ENCODE measurements around the gene CASP3. TPM values are rescaled to one million over a fixed set of nuclear protein-coding genes. Genes with fewer than 3 reads are reported as not detected.
A peak's percentile ranks its signal among the peaks of the same experiment; 100 is the strongest.

CASP3 gene
- polyA plus RNA-seq, 1 of the 3 experiments (the other 2 are of a cell fraction) = 15.5 TPM

DNA sequence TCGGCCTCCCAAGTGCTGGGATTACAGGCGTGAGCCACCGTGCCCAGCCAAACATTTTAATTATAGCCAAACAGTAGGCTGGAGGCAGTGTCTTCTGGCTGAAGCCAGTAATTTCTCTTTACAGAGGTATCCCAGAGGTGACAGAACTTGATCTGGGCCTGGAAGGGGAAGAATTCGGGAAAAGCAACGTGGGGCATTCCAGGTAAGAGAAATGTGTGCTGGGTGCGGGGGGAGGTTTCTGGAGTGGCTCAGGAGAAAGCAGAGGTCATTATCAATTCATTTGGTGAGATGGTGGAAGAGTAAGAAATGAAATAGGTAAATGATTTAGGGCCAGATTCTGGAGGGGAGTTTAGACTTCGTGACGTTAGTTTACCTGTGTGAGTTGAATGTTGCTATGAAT is 2.7 kb upstream of the CASP3 start:
- H3F3A ChIP-seq (replicated peaks; ENCODE audit: insufficient read depth) = no peaks in the 10 kb centered on the region
- H3K4me2 ChIP-seq = no peak overlapping the region
- TF ChIP-seq, protein P1, sequence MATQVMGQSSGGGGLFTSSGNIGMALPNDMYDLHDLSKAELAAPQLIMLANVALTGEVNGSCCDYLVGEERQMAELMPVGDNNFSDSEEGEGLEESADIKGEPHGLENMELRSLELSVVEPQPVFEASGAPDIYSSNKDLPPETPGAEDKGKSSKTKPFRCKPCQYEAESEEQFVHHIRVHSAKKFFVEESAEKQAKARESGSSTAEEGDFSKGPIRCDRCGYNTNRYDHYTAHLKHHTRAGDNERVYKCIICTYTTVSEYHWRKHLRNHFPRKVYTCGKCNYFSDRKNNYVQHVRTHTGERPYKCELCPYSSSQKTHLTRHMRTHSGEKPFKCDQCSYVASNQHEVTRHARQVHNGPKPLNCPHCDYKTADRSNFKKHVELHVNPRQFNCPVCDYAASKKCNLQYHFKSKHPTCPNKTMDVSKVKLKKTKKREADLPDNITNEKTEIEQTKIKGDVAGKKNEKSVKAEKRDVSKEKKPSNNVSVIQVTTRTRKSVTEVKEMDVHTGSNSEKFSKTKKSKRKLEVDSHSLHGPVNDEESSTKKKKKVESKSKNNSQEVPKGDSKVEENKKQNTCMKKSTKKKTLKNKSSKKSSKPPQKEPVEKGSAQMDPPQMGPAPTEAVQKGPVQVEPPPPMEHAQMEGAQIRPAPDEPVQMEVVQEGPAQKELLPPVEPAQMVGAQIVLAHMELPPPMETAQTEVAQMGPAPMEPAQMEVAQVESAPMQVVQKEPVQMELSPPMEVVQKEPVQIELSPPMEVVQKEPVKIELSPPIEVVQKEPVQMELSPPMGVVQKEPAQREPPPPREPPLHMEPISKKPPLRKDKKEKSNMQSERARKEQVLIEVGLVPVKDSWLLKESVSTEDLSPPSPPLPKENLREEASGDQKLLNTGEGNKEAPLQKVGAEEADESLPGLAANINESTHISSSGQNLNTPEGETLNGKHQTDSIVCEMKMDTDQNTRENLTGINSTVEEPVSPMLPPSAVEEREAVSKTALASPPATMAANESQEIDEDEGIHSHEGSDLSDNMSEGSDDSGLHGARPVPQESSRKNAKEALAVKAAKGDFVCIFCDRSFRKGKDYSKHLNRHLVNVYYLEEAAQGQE (IDR thresholded peaks at IDR 0.05; ENCODE audit: low read depth, low read length) = no peak
- no peak for TF ChIP-seq RFX5 (IDR thresholded peaks at IDR 0.05; ENCODE audit: low read length)
- H3K36me3 ChIP-seq (replicated peaks in 1 of 2; ENCODE audit: control insufficient read depth in 1 of 2, insufficient read depth in 2 of 2, low read length in 1 of 2) = no peaks in the 10 kb centered on the region
- CTCF ChIA-PET = no interaction called here
- no peaks in the 10 kb centered on the region for H3K9me3 ChIP-seq
- POLR2A ChIA-PET = no interaction called here
- H4K20me1 ChIP-seq (ENCODE audit: insufficient read depth) = peaks cover 14% of the 10 kb centered on the region; the same call in 1 of the 2 replicates
- H3K4me1 ChIP-seq (ENCODE audit: control insufficient read depth in 1 of 2, insufficient read depth in 2 of 2, low read depth in 1 of 2, low read length in 1 of 2) = peaks cover 4 to 17% of the 10 kb centered on the region in 2 experiments; a peak in 3 of 4 replicates
- H3K79me2 ChIP-seq (ENCODE audit: insufficient read depth) = peaks cover 31% of the 10 kb centered on the region
- DNase-seq = no peak
- no peak overlapping the region for H3K27ac ChIP-seq (ENCODE audit: low read depth in 2 of 2, low read length in 1 of 2)
- no peaks in the 10 kb centered on the region for H3K9me2 ChIP-seq
- H3K27me3 ChIP-seq (ENCODE audit: insufficient read depth) = no peaks in the 10 kb centered on the region
- H3K9ac ChIP-seq = no peak overlapping the region
- H2AFZ ChIP-seq (ENCODE audit: low read depth) = no peak overlapping the region
- 94% methylated on average over 7 of the region's 8 CpGs for WGBS (ENCODE audit: low lambda C conversion rate)
- no peak overlapping the region for H3K4me3 ChIP-seq (ENCODE audit: low read depth in 2 of 2, low read length in 1 of 2)

DNA sequence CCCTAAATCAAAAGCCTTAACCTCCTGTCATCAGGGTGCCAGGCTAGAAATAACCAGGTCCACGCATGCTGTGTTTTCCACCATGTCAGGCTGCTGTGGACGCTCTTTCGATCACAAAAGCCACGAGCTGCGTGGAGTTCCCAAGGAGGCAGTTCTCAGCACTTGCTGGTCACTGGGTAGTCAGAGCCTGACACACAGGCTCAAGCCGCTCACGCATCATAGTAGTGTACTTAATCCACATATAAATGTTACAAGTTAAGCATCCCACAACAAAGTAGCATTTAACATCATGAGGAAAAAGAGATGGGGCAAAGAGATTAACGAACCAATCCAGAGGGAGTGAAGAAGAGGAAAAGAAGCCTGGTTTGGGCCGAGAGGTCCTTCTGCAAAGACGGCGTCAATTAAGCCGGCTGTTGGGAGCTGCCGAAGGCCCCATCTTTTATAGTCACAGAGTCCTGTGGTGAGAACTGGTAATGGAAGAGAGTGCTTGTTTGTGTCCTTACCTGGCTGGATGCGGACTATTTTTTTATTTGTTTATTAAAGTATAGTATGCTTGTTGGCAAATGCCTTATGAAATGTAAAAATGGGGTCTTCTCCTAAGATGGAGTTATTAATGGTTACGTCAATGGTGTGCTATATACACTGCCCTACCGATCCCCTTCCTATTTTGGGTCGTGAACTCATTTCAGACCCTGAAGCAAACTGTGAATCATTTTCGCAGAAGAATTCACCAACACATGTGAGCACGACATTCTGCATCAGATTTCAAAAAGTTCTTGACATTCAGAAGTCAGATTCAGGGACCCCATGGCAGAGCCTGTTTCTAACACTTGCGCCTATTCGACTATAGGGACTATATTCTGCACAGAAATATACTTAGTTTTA is 966 bp upstream of the CASP3 start:
- POLR2A ChIA-PET = no interaction called here
- peak overlapping the region; percentile 75 to 80 for H3K4me3 ChIP-seq (ENCODE audit: low read depth in 2 of 2, low read length in 1 of 2)
- WGBS (ENCODE audit: low lambda C conversion rate) = 37% methylated on average over 21 of the region's 21 CpGs
- H3K27ac ChIP-seq (ENCODE audit: low read depth in 2 of 2, low read length in 1 of 2) = peak overlapping the region; percentile 71 to 91
- TF ChIP-seq SIN3A (IDR thresholded peaks at IDR 0.05; ENCODE audit: borderline replicate concordance, low read depth, low read length) (no peak), MXI1 (IDR thresholded peaks at IDR 0.05; ENCODE audit: low read depth, low read length) (peak; percentile 51; the same call in 1 of the 2 replicates), ELF1 (IDR thresholded peaks at IDR 0.05) (no peak)
- TF ChIP-seq, protein P2, sequence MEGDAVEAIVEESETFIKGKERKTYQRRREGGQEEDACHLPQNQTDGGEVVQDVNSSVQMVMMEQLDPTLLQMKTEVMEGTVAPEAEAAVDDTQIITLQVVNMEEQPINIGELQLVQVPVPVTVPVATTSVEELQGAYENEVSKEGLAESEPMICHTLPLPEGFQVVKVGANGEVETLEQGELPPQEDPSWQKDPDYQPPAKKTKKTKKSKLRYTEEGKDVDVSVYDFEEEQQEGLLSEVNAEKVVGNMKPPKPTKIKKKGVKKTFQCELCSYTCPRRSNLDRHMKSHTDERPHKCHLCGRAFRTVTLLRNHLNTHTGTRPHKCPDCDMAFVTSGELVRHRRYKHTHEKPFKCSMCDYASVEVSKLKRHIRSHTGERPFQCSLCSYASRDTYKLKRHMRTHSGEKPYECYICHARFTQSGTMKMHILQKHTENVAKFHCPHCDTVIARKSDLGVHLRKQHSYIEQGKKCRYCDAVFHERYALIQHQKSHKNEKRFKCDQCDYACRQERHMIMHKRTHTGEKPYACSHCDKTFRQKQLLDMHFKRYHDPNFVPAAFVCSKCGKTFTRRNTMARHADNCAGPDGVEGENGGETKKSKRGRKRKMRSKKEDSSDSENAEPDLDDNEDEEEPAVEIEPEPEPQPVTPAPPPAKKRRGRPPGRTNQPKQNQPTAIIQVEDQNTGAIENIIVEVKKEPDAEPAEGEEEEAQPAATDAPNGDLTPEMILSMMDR (IDR thresholded peaks at IDR 0.05) = no peak
- peaks cover 48% of the 10 kb centered on the region for H3K79me2 ChIP-seq (ENCODE audit: insufficient read depth)
- peaks cover 9 to 11% of the 10 kb centered on the region in 2 experiments for H3K36me3 ChIP-seq (replicated peaks in 1 of 2; ENCODE audit: control insufficient read depth in 1 of 2, insufficient read depth in 2 of 2, low read length in 1 of 2)
- peak overlapping the region; percentile 79 for H3K9ac ChIP-seq
- peak; percentile 31 for DNase-seq
- H3K9me2 ChIP-seq = no peaks in the 10 kb centered on the region
- H3K4me2 ChIP-seq = peak overlapping the region; percentile 84
- peaks cover under 1% of the 10 kb centered on the region for H3F3A ChIP-seq (replicated peaks; ENCODE audit: insufficient read depth)
- H3K27me3 ChIP-seq (ENCODE audit: insufficient read depth) = no peaks in the 10 kb centered on the region
- peaks cover 19 to 24% of the 10 kb centered on the region in 2 experiments; a peak in 3 of 4 replicates for H3K4me1 ChIP-seq (ENCODE audit: control insufficient read depth in 1 of 2, insufficient read depth in 2 of 2, low read depth in 1 of 2, low read length in 1 of 2)
- no peaks in the 10 kb centered on the region for H3K9me3 ChIP-seq
- H2AFZ ChIP-seq (ENCODE audit: low read depth) = peak overlapping the region; percentile 70
- CTCF ChIA-PET = interaction anchor here (0.8 to 3.0 kb wide), 5 partner anchors 95 to 550 kb away, joined by 3 to 16 read pairs (median 4); no protein-coding TSS in a partner anchor
- peaks cover 18% of the 10 kb centered on the region; the same call in 1 of the 2 replicates for H4K20me1 ChIP-seq (ENCODE audit: insufficient read depth)
